ENCODE results near the gene SRSF3. TPM values are rescaled to one million over a fixed set of nuclear protein-coding genes. Genes with fewer than 3 reads are reported as not detected.
A peak's percentile ranks its signal among the peaks of the same experiment; 100 is the strongest.

SRSF3 gene
- total and polyA plus RNA-seq, 2 donors (not counting 1 experiment from before 2014, with no cell fraction given), result 316 to 642 TPM

DNA sequence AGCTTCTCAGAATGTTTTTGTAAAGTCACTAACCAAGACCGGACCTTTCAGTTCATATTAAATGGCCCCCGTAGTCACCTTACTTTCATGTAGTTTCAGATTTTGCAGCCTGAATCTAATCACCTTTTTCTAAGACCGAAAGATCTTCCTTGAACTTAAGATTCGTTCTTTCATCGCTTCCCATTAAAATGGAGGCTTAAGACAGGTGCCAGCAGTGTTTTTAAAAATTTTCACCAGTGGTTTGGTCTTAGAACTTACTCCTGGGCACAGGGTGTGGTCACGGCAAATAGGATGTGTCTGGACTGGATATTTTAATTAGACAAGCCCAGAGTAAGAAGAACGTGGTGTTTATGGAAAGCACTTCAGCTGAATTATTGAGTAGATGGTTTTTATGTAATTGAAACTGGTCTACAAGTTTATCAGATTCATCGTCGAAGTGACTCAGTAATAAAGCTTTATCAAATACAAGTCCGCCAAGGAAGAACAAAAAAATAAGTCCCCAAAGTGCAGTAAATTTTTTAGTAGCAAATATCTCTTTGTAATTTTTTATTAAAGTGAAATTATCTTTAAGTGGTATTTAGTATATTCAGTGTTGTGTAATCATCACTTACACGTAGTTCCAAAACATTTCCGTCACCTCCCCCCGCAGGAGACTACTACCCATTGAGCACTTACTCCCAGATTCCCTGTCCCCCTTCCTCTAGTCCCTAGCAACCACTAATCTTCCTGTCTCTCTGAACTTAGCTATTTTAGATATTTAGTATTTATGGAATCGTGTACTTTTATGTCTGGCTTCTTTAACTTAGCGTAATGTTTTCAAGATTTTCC is 868 bp downstream of the SRSF3 start:
- no peak overlapping the region for H2AFZ ChIP-seq (ENCODE audit: insufficient read depth, low read depth, low read length, poor library complexity, severe bottlenecking)
- H3K27me3 ChIP-seq (replicated peaks in 1 of 4; ENCODE audit: control extremely low read depth in 1 of 4, control insufficient read depth in 3 of 4, insufficient read depth in 4 of 4, low read length in 3 of 4), result no peaks in the 10 kb centered on the region
- CTCF ChIA-PET, result interaction anchor here (0.8 to 3.9 kb wide), 8 partner anchors 20 to 423 kb away, joined by 3 to 13 read pairs (median 4); no protein-coding TSS in a partner anchor
- H3K79me2 ChIP-seq (ENCODE audit: control insufficient read depth, insufficient read depth, low read length), result peaks cover 70% of the 10 kb centered on the region
- 0% methylated on average over 4 of the region's 15 CpGs for WGBS (ENCODE audit: insufficient coverage)
- H3K27ac ChIP-seq (ENCODE audit: low read length in 2 of 2), result peak overlapping the region; percentile 93 to 99
- H3K9me3 Mint-ChIP-seq (ENCODE audit: insufficient read depth), result no peaks in the 10 kb centered on the region
- peak overlapping the region; percentile 90 for H3K4me3 Mint-ChIP-seq
- peaks cover 56% of the 10 kb centered on the region for H3K4me1 Mint-ChIP-seq
- POLR2A ChIA-PET, result interaction anchor here (0.7 to 1.4 kb wide), 4 partner anchors 49 to 97 kb away, joined by 3 to 6 read pairs (median 4); no protein-coding TSS in a partner anchor
- H3K27ac Mint-ChIP-seq, result peak overlapping the region; percentile 97
- TF ChIP-seq, protein P1, sequence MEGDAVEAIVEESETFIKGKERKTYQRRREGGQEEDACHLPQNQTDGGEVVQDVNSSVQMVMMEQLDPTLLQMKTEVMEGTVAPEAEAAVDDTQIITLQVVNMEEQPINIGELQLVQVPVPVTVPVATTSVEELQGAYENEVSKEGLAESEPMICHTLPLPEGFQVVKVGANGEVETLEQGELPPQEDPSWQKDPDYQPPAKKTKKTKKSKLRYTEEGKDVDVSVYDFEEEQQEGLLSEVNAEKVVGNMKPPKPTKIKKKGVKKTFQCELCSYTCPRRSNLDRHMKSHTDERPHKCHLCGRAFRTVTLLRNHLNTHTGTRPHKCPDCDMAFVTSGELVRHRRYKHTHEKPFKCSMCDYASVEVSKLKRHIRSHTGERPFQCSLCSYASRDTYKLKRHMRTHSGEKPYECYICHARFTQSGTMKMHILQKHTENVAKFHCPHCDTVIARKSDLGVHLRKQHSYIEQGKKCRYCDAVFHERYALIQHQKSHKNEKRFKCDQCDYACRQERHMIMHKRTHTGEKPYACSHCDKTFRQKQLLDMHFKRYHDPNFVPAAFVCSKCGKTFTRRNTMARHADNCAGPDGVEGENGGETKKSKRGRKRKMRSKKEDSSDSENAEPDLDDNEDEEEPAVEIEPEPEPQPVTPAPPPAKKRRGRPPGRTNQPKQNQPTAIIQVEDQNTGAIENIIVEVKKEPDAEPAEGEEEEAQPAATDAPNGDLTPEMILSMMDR (IDR thresholded peaks at IDR 0.05), result no peak
- no peak for TF ChIP-seq EZH2 (IDR thresholded peaks at IDR 0.05; ENCODE audit: borderline replicate concordance, insufficient read depth, low read depth, low read length, poor library complexity, severe bottlenecking)
- peaks cover 52% of the 10 kb centered on the region for H4K20me1 ChIP-seq (ENCODE audit: control insufficient read depth, insufficient read depth, low read length, poor library complexity, severe bottlenecking)
- H3K9ac ChIP-seq (ENCODE audit: low read length), result peak overlapping the region; percentile 94
- H3K27me3 Mint-ChIP-seq, result no peaks in the 10 kb centered on the region
- H3K9me3 ChIP-seq (ENCODE audit: control extremely low read depth in 1 of 3, control insufficient read depth in 2 of 3, insufficient read depth in 1 of 3, low read length in 2 of 3), result no peaks in the 10 kb centered on the region
- DNase-seq, result peak; percentile 54
- H3K4me3 ChIP-seq (ENCODE audit: control extremely low read depth in 1 of 5, extremely low read depth in 1 of 5, insufficient read depth in 1 of 5, low read depth in 2 of 5, low read length in 4 of 5), result peak overlapping the region; percentile 91 to 100 (median 97)
- intact Hi-C loops (cut with micrococcal nuclease), result loop anchor here (1.0 to 10.0 kb wide), 9 partner anchors 48 to 580 kb away; partner anchors contain the start of genes FGD2, KCTD20, MAPK14 and PIM1
- ATAC-seq (ENCODE audit: low read depth), result no peak
- H3K4me2 ChIP-seq (replicated peaks; ENCODE audit: low read depth, low read length, poor library complexity, severe bottlenecking), result peak overlapping the region; percentile 79
- peaks cover 12 to 34% of the 10 kb centered on the region in 2 experiments for H3K36me3 ChIP-seq (replicated peaks in 1 of 2; ENCODE audit: control extremely low read depth in 1 of 2, control insufficient read depth in 1 of 2, extremely low read depth in 1 of 2, insufficient read depth in 2 of 2, low read length in 1 of 2)
- peaks cover 52 to 62% of the 10 kb centered on the region in 2 donors for H3K4me1 ChIP-seq (ENCODE audit: control insufficient read depth in 2 of 2, insufficient read depth in 2 of 2, low read length in 2 of 2)

Data from B cell (primary cell).